Esophagus muscularis mucosa (tissue), 4 donors: Measurements from ENCODE around the gene INHBA. TPM values are rescaled to one million over a fixed set of nuclear protein-coding genes. Genes with fewer than 3 reads are reported as not detected.

Experiments used
- DNase-seq: peaks from one replicate; pipeline ENCODE4 v3.0.0-alpha.2; 2017; ENCODE audit errors: extremely low spot score
- H3K27ac ChIP-seq, 4 donors: fragments of 200-600 bp; sonication (generic); replicated peaks in 1 of 4; 1 replicate in 3 of 4; 2 replicates in 1 of 4; pipeline ENCODE4 v1.5.1; 2016 to 2019; ENCODE audit warnings: mild to moderate bottlenecking in 1 of 4
- H3K27me3 ChIP-seq, 4 donors: fragments of 200-600 bp; sonication (generic); one replicate each; pipeline versions ENCODE4 v1.5.1 to v1.6.0; 2016 to 2019
- H3K36me3 ChIP-seq, 4 donors: fragments of 200-600 bp; sonication (generic); one replicate each; pipeline ENCODE4 v1.5.1; 2016 to 2019
- H3K4me1 ChIP-seq, 4 donors: fragments of 200-600 bp; sonication (generic); one replicate each; pipeline ENCODE4 v1.5.1; 2016 to 2019
- H3K4me3 ChIP-seq, 4 donors: fragments of 200-600 bp; sonication (generic); 1 replicate in 2 of 4; 2 replicates in 2 of 4; pipeline ENCODE4 v1.5.1; 2016 to 2019; ENCODE audit warnings: mild to moderate bottlenecking in 4 of 4, moderate library complexity in 1 of 4
- H3K9me3 ChIP-seq, 4 donors: fragments of 200-600 bp; sonication (generic); 1 replicate in 3 of 4; 2 replicates in 1 of 4; pipeline ENCODE4 v1.5.1; 2016 to 2019
- EP300 ChIP-seq: sonication (generic); formaldehyde crosslinking; IDR thresholded peaks from one replicate; pipeline ENCODE4 v1.6.1; 2017; ENCODE audit warnings: antibody characterized with exemption
- POLR2A ChIP-seq: fragments of 450-650 bp; IDR thresholded peaks from one replicate; pipeline ENCODE4 v1.6.1; 2017; ENCODE audit warnings: antibody characterized with exemption, moderate library complexity, mild to moderate bottlenecking, low read depth
- POLR2AphosphoS5 ChIP-seq, 2 donors: sonication (generic); formaldehyde crosslinking; IDR thresholded peaks; one replicate each; pipeline ENCODE4 v1.6.1; 2017; ENCODE audit warnings: antibody characterized with exemption in 2 of 2
- WGBS: methylation state at CpG from one replicate; pipeline ENCODE4 v1.1.5; 2018; 5-methylcytosine and 5-hydroxymethylcytosine counted together
- intact Hi-C: fragments of 100-400 bp; cut with DNase I; formaldehyde crosslinking; loops from one replicate; pipeline ENCODE4 v1.15.1; 2023
- total RNA-seq, 4 donors: library from RNA; depleted of rRNA; stranded (reverse); fragments of >200 nt; gene quantifications; one replicate each; pipeline versions ENCODE4 v1.1.0 to v1.2.1, GENCODE V29; 2016
- TF ChIP-seq, protein P1 (sequence below), 3 experiments: fragments of 200-600 bp in 2 of 3; fragments of 450-650 bp in 1 of 3; sonication (generic) in 2 of 3; IDR thresholded peaks; one replicate each; pipeline ENCODE4 v1.5.1; 2017 to 2019; ENCODE audit warnings: antibody characterized with exemption in 3 of 3, mild to moderate bottlenecking in 2 of 3, moderate library complexity in 1 of 3

INHBA gene
- total RNA-seq = 10 to 100 TPM; 19.2 to 38.6 (median 32.9) TPM

DNA sequence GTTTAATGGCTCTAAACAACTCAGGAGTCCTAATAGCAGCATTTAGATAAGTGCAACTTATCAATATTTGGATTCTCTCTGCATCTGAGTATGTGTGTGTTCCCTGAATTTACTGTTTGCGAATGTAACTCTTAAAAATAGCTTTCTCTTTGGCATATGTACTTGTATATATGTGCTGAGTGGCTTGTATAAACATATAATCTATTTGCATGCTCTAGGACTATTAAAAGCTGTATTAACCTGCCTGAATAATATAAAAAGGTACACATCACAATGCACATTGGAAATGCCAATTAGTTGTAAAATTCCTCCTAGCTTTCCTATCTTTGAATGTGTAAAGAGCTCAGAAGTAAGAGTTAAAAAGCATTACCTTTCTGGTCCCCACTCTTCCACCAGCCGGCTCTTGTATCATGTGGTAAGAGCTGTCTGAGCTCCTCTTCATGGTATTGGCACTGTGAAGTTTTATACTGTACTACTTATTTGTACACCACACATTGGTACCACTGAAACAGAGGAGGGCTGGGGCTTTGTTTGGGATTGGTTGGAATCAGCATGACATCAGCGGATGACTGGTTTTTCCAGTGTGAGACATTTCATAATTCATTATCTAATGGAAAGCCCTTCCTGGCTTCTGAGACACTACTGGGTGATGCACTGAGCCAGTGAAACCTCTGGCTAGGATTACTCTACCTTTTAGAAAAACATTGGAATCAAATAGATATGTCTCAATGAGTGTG is at the start of gene INHBA:
Gene INHBA (minus strand): TSS at position 456 of the 737 bp plus-strand sequence. CDS start 2,716 bp downstream, outside the sequence.
- intact Hi-C loops = loop anchor here (10.0 kb wide), 1 partner anchor 1478 kb away; no protein-coding TSS in a partner anchor

DNA sequence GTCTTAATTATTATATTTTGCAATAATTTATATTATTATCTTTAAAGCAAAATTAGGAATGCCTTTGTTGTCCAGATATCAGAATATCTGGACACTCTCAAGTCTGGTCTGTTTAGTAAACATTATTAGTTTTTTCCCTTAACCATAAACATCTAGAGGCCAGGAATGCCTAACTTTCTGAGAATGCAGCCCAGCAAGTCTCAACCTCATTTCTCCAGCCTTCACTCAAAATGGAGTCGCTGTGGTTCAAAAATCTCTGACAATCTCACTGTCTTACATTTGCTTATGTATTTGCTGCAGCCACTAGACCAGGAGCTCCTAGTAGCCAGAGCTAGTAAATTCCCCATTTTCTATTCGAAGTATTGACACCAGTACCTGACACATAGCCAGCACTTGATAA is 49.7 kb upstream of the INHBA start:
- H3K27ac ChIP-seq = no peak overlapping the region
- intact Hi-C loops = no loop called here
- WGBS = 87% methylated on average over 2 of the region's 2 CpGs
- no peak overlapping the region for H3K4me3 ChIP-seq
- H3K4me1 ChIP-seq = no peaks in the 10 kb centered on the region
- no peaks in the 10 kb centered on the region for H3K27me3 ChIP-seq
- H3K36me3 ChIP-seq = no peaks in the 10 kb centered on the region
- no peaks in the 10 kb centered on the region for H3K9me3 ChIP-seq
- no peak for DNase-seq
- TF ChIP-seq, protein P1, sequence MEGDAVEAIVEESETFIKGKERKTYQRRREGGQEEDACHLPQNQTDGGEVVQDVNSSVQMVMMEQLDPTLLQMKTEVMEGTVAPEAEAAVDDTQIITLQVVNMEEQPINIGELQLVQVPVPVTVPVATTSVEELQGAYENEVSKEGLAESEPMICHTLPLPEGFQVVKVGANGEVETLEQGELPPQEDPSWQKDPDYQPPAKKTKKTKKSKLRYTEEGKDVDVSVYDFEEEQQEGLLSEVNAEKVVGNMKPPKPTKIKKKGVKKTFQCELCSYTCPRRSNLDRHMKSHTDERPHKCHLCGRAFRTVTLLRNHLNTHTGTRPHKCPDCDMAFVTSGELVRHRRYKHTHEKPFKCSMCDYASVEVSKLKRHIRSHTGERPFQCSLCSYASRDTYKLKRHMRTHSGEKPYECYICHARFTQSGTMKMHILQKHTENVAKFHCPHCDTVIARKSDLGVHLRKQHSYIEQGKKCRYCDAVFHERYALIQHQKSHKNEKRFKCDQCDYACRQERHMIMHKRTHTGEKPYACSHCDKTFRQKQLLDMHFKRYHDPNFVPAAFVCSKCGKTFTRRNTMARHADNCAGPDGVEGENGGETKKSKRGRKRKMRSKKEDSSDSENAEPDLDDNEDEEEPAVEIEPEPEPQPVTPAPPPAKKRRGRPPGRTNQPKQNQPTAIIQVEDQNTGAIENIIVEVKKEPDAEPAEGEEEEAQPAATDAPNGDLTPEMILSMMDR (IDR thresholded peaks at IDR 0.05) = no peak
- TF ChIP-seq POLR2A (no peak), POLR2AphosphoS5 (IDR thresholded peaks at IDR 0.05) (no peak), EP300 (no peak)

More for the DNA sequence above, at the start of gene INHBA:
- H3K9me3 ChIP-seq = no peaks in the 10 kb centered on the region
- peaks cover 29 to 64% (median 61%) of the 10 kb centered on the region in 4 donors for H3K4me1 ChIP-seq
- TF ChIP-seq EP300 = no peak
- peak; percentile 34 to 86 for TF ChIP-seq POLR2AphosphoS5 (IDR thresholded peaks at IDR 0.05)
- TF ChIP-seq POLR2A = peak; percentile 13
- TF ChIP-seq, protein P1 (IDR thresholded peaks at IDR 0.05) = no peak
- H3K27ac ChIP-seq = peak within 1 kb of the TSS; percentile 83 to 94 (median 88)
- H3K36me3 ChIP-seq = no peaks in the 10 kb centered on the region
- 48% methylated on average over 3 of the region's 3 CpGs for WGBS
- H3K4me3 ChIP-seq = peak within 1 kb of the TSS; percentile 59 to 70 (median 64)
- no peaks in the 10 kb centered on the region for H3K27me3 ChIP-seq
- peak; percentile 92 for DNase-seq

DNA sequence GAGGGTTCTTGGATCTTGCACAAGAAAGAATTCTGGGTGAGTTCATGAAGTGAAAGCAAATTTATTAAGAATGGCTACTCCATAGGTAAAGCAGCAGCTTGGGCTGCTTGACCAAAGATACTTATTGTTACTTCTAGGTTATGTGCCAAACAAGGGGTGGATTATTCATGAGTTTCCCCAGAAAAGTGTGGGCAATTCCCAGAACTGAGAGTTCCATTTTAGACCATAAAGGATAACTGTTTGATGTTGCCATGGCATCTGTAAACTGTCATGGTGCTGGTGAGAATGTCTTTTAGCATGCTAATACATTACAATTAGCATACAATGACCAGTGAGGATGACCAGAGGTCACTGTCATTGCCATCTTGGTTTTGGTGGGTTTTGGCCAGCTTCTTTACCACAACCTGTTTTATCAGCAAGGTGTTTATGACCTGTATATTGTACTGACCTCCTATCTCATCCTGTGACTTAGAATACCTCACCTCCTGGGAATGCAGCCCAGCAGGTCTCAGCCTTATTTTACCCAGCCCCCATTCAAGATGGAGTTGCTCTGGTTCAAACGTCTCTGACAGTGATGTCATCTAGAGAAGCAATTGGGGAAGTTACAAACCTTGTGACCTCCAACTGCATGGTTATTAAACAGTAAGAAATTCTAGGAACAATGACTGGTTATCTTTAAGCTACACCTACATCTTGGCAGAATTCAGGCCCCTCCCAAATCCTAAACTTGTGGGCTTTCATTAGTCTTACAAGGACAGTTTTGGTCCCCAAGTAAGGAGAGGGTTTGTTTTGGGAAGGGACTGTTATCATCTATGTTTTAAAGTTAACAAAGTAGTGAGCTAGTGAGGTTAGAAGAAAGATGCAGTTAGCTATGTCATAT is 48.0 kb upstream of the INHBA start:
- intact Hi-C loops = no loop called here
- 36% methylated on average over 1 of the region's 1 CpG for WGBS
- TF ChIP-seq, protein P1 (IDR thresholded peaks at IDR 0.05) = no peak
- TF ChIP-seq POLR2AphosphoS5 (IDR thresholded peaks at IDR 0.05) (no peak), POLR2A (no peak), EP300 (no peak)
- Histone ChIP-seq H3K27ac (no peak overlapping the region), H3K4me3 (no peak overlapping the region), H3K27me3 (no peaks in the 10 kb centered on the region), H3K4me1 (no peaks in the 10 kb centered on the region), H3K36me3 (no peaks in the 10 kb centered on the region), H3K9me3 (no peaks in the 10 kb centered on the region)
- no peak for DNase-seq

DNA sequence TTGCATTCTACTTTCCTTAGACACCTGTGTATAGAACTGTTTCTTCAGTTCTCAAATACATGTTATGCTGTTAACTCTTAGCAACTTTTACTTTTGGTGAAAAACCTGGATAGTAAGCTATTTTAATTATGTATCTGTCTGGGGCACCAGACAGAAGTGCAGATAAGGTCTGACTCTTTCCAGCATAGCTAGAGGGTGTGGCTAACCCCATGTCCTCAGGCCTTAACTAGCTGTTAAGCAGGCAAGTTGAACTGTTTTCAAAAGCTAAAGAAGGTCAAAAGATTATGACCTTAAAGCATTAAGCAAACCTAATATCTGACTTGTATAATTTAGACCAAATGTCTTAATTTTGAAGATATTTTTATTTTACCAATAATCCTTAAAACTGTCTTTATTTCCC is 45.1 kb upstream of the INHBA start:
- TF ChIP-seq EP300 (no peak), POLR2AphosphoS5 (IDR thresholded peaks at IDR 0.05) (no peak), POLR2A (no peak)
- TF ChIP-seq, protein P1 (IDR thresholded peaks at IDR 0.05) = no peak
- H3K9me3 ChIP-seq = no peaks in the 10 kb centered on the region
- intact Hi-C loops = no loop called here
- H3K36me3 ChIP-seq = no peaks in the 10 kb centered on the region
- H3K27me3 ChIP-seq = no peaks in the 10 kb centered on the region
- no peak overlapping the region for H3K4me3 ChIP-seq
- no peaks in the 10 kb centered on the region for H3K4me1 ChIP-seq
- H3K27ac ChIP-seq = no peak overlapping the region
- no peak for DNase-seq
